Activated T-cell treated with anti-CD3 and anti-CD28 coated beads, Interleukin-2, amount 50 U/mL, for 24 hours (primary cell): ENCODE measurements around the gene MRPL4.
A peak's percentile ranks its signal among the peaks of the same experiment; 100 is the strongest.
"Not testable (repeated sequence)": the region's sequence is repeated elsewhere in the genome, so short reads cannot be mapped to it uniquely, and the experiment has no call there.

Source experiments
- DNase-seq: peaks from one replicate; pipeline ENCODE4 v3.0.0-alpha.2; 2020
- H3K27ac Mint-ChIP-seq: 2 replicates; pipeline ENCODE4 v1.8.0; 2020; ENCODE audit warnings: mild to moderate bottlenecking, mixed read lengths
- H3K27me3 Mint-ChIP-seq: 2 replicates; pipeline ENCODE4 v1.8.0; 2020; ENCODE audit warnings: mixed read lengths
- H3K36me3 Mint-ChIP-seq: 2 replicates; pipeline ENCODE4 v1.8.0; 2020; ENCODE audit warnings: low read depth, mixed read lengths
- H3K4me1 Mint-ChIP-seq: 2 replicates; pipeline ENCODE4 v1.8.0; 2020; ENCODE audit warnings: low read depth, mixed read lengths
- H3K4me3 Mint-ChIP-seq: 2 replicates; pipeline ENCODE4 v1.8.0; 2020; ENCODE audit warnings: mild to moderate bottlenecking, moderate library complexity, mixed read lengths
- H3K9me3 Mint-ChIP-seq: 2 replicates; pipeline ENCODE4 v1.8.0; 2020; ENCODE audit warnings: mixed read lengths

Gene MRPL4

GRCh38 chr19:10224337-10224736 is 27.7 kb upstream of the MRPL4 start:
- Mint-ChIP-seq H3K27ac (no peak overlapping the region), H3K27me3 (no peaks in the 10 kb centered on the region), H3K36me3 (peaks cover 12% of the 10 kb centered on the region), H3K4me1 (peaks cover 10% of the 10 kb centered on the region), H3K9me3 (no peaks in the 10 kb centered on the region), H3K4me3 (no peak overlapping the region)
- DNase-seq = no peak

GRCh38 chr19:10226021-10226375 is 26.0 kb upstream of the MRPL4 start:
- H3K27ac Mint-ChIP-seq = peak overlapping the region; percentile 42
- no peaks in the 10 kb centered on the region for H3K27me3 Mint-ChIP-seq
- peaks cover 11% of the 10 kb centered on the region for H3K4me1 Mint-ChIP-seq
- peaks cover 12% of the 10 kb centered on the region for H3K36me3 Mint-ChIP-seq
- no peak overlapping the region for H3K4me3 Mint-ChIP-seq
- H3K9me3 Mint-ChIP-seq = no peaks in the 10 kb centered on the region
- no peak for DNase-seq

DNA sequence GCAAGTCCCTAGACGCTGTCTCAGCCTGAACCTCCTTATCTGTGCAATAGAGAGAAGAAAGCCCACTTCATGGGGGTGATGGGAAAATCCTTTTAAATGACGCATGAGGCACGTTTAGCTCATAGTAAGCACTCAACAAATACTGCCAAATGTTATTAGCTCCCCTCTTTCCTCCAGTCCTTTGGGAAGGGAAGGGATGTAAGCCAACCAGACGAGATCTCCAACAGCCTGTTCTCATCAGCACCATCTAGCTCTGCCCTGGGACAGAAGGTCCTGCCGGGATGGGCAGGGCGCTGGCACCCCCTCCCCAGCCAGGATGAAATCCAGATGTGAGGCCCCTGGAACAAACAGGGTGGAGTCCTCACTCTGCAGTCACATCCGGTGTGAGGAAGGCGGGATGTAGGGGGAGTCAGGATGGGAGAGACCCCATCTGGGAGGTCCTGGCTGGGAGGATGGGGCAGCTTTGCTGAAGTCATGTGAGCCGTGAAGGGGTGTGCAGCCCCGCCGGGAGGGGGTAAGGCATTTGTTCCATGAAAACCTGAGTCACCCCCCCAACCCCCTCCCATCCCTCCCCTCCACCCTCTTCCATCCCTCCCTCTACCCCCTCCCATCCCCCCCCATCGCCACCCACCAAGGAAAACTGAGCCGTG is 25.5 kb upstream of the MRPL4 start:
- peaks cover 12% of the 10 kb centered on the region for H3K4me1 Mint-ChIP-seq
- H3K27me3 Mint-ChIP-seq = no peaks in the 10 kb centered on the region
- H3K4me3 Mint-ChIP-seq = no peak overlapping the region
- no peaks in the 10 kb centered on the region for H3K9me3 Mint-ChIP-seq
- DNase-seq = no peak
- H3K36me3 Mint-ChIP-seq = peaks cover 12% of the 10 kb centered on the region
- H3K27ac Mint-ChIP-seq = no peak overlapping the region

DNA sequence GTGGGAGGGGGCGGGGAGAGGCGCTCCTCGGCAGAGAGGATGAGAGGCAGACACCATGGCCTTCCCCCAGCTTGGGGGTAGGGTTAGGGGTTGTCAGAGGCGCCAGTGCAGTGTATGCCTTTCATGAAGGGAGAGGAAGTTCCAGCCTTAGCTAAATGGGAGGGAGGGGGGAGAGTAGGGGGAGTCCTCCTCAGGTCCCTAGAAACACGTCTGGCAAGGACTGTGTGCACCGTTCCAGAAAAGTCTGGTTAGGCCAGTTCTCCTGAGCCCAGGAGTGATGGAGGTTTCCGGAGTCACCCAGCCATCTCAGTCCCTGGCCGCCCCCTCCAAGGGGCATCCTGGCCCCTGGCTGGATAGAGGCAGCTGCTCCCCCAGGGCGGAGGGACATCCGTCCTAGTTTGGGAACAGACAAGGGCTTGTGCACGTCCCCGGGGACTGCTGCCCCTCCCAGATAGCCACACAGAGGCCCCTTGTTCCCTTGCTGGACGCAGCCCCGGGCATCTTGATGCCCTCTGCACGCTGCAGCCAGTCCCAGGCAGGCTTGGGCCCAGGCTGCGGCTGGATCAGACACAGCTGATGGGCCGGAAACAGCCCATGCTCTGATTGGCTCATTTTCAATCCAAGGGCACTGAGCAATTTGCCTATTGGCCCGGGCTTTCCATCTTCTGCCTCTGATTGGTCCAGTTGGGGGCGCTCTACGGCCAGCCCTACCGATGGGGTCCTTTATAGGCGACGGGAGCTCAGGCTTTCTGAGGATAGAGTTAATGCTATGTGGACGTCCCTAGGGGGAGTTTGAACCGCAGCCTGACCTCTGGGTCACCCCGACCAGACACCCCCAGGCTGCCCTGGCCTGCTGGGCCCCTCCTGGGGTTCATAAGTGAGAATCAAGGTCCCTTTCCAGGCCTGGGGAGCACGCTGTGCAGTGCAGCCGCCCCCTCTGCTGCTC is 24.7 kb upstream of the MRPL4 start:
- no peaks in the 10 kb centered on the region for H3K27me3 Mint-ChIP-seq
- H3K9me3 Mint-ChIP-seq = no peaks in the 10 kb centered on the region
- no peak for DNase-seq
- peaks cover 12% of the 10 kb centered on the region for H3K36me3 Mint-ChIP-seq
- H3K4me1 Mint-ChIP-seq = peaks cover 14% of the 10 kb centered on the region
- no peak overlapping the region for H3K27ac Mint-ChIP-seq
- no peak overlapping the region for H3K4me3 Mint-ChIP-seq

GRCh38 chr19:10228393-10228792 is 23.6 kb upstream of the MRPL4 start:
- no peak for DNase-seq
- Mint-ChIP-seq H3K27ac (no peak overlapping the region), H3K4me3 (no peak overlapping the region), H3K4me1 (peaks cover 14% of the 10 kb centered on the region), H3K27me3 (no peaks in the 10 kb centered on the region), H3K36me3 (peaks cover 8% of the 10 kb centered on the region), H3K9me3 (no peaks in the 10 kb centered on the region)

- Mint-ChIP-seq H3K27ac (peak overlapping the region; percentile 37), H3K9me3 (no peaks in the 10 kb centered on the region)
Measured at GRCh38 chr19:10228920-10229319, 23.1 kb upstream of the MRPL4 start.

DNA sequence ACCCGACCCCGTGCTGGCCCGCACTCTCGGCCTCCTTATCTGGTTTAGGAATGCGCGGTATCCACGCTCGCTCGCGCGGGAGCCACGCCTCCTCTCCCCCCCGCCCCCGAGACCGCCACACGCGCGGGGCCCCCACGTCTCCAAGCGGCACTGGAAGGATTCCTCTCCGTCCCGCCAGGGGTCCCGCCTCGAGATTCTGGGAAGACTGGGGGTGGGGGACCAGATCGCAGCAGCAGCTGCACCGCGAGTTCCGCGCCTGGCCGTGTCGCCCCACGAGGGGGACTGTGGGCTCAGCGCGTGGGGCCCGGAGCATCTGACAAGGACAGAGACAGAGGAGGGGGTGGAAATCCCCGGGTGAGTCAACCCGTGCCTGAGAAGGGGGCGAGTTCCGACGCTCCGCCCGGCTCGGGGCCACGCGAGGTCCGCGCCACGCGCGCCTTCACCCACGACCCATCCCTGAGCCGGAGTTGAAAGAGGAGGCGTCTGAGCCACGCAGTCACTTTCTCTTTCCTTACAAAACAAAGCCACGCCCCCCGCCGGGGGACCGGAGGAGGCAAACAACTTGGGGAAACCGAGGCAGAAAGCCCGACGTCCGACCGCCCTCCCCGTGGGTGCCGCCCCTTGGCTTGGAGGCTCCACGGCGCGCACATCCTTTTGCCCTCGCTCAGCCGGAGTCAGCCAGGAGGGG is 21.7 kb upstream of the MRPL4 start:
- peak overlapping the region; percentile 85 for H3K4me3 Mint-ChIP-seq
- peak overlapping the region; percentile 84 for H3K27ac Mint-ChIP-seq
- no peaks in the 10 kb centered on the region for H3K9me3 Mint-ChIP-seq
- peaks cover 18% of the 10 kb centered on the region for H3K4me1 Mint-ChIP-seq
- no peaks in the 10 kb centered on the region for H3K27me3 Mint-ChIP-seq
- H3K36me3 Mint-ChIP-seq = no peaks in the 10 kb centered on the region
- peak; percentile 74 for DNase-seq

More at GRCh38 chr19:10228920-10229319, 23.1 kb upstream of the MRPL4 start:
- H3K36me3 Mint-ChIP-seq = peaks cover 5% of the 10 kb centered on the region
- peak; percentile 47 for DNase-seq
- peaks cover 14% of the 10 kb centered on the region for H3K4me1 Mint-ChIP-seq
- peak overlapping the region; percentile 31 for H3K4me3 Mint-ChIP-seq
- H3K27me3 Mint-ChIP-seq = no peaks in the 10 kb centered on the region

DNA sequence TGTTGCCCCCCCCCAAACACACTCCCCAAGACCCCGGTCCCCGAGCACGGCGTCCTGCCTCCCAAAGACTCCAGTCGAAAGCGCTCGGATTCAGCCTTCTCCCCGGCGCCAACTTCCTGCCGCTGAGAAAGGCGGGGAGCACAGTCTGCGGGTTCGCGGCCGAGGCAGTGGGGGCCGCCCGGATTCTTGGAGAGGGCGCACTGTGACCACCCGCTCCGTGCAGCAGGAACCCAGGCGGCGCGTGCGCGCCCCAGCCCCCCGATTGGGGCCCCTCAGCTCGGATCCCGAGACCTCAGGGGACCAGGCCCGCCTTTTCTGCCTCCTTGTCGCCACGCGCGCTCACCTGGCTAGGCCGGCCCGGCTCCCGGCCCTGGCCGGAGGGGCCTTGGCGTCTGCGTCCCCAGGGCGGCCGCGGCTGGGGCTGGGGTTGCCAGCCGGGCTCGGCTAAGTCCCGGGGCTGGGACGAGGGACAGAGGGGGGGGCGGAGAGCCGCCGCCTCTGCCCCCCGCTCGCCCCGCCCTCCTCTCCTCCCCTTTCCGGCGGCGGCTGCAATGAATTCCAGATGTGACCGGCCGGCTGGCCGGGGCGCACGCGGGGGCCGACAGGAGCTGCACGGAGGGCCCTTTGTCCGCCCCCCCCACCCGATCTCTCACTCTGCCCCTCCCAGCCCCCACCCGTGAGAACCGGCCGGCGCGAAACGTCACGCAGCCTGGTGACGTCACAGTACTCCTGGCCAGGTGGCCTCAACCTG is 21.0 kb upstream of the MRPL4 start, which contains the start of gene S1PR2:
S1PR2 (minus strand) TSS at position 471 of the 751 bp plus-strand sequence. CDS start 6,426 bp downstream, outside the sequence.
- Mint-ChIP-seq H3K4me1 (peaks cover 24% of the 10 kb centered on the region), H3K4me3 (peak within 1 kb of the TSS; percentile 85), H3K9me3 (no peaks in the 10 kb centered on the region), H3K27ac (peak within 1 kb of the TSS; percentile 84), H3K27me3 (no peaks in the 10 kb centered on the region), H3K36me3 (no peaks in the 10 kb centered on the region)
- peak; percentile 84 for DNase-seq

DNA sequence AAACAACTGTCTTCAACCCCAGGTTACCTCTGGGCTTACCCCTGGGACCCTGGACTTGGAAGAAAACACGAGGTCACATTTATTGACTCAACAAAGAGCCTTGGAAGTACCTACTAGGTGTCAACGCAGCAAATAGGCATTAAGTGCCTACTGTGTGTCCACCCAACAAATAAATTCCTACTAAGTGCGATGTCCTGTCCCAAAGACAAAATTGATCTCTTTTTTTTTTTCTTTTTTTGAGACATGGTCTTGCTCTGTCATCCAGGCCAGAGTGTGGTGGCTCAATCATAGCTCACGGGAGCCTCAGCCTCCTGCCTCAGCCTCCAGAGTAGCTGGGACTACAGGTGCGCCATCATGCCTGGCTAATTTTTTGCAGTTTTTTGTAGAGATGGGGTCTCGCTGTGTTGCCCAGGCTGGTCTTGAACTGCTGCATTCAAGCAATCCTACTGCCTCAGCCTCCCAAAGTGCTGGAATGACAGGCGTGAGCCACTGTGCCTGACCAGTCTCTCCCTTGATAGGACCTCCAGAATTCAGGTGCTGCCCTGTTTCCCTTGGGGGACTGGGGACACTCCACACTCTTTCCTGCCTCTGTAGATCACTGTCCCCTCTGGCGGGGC is 20.3 kb upstream of the MRPL4 start:
- no peak for DNase-seq
- peak overlapping the region; percentile 85 for H3K4me3 Mint-ChIP-seq
- H3K27ac Mint-ChIP-seq = peak overlapping the region; percentile 2
- H3K36me3 Mint-ChIP-seq = no peaks in the 10 kb centered on the region
- no peaks in the 10 kb centered on the region for H3K27me3 Mint-ChIP-seq
- no peaks in the 10 kb centered on the region for H3K9me3 Mint-ChIP-seq
- peaks cover 30% of the 10 kb centered on the region for H3K4me1 Mint-ChIP-seq

- no peak overlapping the region for H3K27ac Mint-ChIP-seq
Measured at GRCh38 chr19:10233946-10234345, 18.1 kb upstream of the MRPL4 start.

DNA sequence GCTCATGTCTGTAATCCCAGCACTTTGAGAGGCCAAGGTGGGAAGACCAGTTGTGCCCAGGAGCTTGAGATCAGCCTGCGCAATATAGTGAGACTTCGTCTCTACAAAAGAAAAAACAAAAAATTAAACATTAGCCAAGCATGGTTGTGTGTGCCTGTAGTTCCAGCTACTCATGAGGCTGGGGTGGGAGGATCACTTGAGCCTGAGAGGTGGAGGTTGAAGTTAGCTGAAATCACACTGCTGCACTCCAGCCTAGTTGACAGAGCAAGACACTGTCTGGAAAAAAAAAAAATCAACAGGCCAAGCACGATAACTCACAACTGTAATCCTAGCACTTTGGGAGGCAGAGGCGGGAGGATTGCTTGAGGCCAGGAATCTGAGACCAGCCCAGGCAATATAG is 17.0 kb upstream of the MRPL4 start:
- H3K36me3 Mint-ChIP-seq = no peaks in the 10 kb centered on the region
- DNase-seq = no peak
- H3K9me3 Mint-ChIP-seq = no peaks in the 10 kb centered on the region
- peak overlapping the region; percentile 44 for H3K27ac Mint-ChIP-seq
- no peaks in the 10 kb centered on the region for H3K27me3 Mint-ChIP-seq
- peaks cover 29% of the 10 kb centered on the region for H3K4me1 Mint-ChIP-seq
- no peak overlapping the region for H3K4me3 Mint-ChIP-seq

More at GRCh38 chr19:10233946-10234345, 18.1 kb upstream of the MRPL4 start:
- peaks cover 36% of the 10 kb centered on the region for H3K4me1 Mint-ChIP-seq
- H3K4me3 Mint-ChIP-seq = no peak overlapping the region
- DNase-seq = no peak
- H3K36me3 Mint-ChIP-seq = no peaks in the 10 kb centered on the region
- H3K9me3 Mint-ChIP-seq = no peaks in the 10 kb centered on the region
- H3K27me3 Mint-ChIP-seq = no peaks in the 10 kb centered on the region

DNA sequence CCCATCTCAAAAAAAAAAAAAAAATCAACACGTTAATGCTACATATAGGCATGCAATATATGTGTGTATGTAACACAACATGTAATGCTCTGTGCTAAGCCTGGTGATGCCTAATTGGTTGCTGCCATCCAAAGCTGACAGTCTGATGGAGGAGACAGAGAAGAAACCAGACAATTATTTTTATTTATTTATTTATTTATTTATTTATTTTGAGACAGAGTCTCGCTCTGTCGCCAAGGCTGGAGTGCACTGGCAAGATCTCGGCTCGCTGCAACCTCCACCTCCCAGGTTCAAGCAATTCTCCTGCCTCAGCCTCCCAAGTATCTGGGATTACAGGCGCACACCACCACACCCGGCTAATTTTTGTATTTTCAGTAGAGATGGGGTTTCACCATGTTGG is 16.6 kb upstream of the MRPL4 start:
- H3K4me1 Mint-ChIP-seq = peaks cover 29% of the 10 kb centered on the region
- H3K9me3 Mint-ChIP-seq, H3K4me3 Mint-ChIP-seq, DNase-seq, H3K27me3 Mint-ChIP-seq, H3K36me3 Mint-ChIP-seq: not testable (repeated sequence)
- peak overlapping the region; percentile 44 for H3K27ac Mint-ChIP-seq

DNA sequence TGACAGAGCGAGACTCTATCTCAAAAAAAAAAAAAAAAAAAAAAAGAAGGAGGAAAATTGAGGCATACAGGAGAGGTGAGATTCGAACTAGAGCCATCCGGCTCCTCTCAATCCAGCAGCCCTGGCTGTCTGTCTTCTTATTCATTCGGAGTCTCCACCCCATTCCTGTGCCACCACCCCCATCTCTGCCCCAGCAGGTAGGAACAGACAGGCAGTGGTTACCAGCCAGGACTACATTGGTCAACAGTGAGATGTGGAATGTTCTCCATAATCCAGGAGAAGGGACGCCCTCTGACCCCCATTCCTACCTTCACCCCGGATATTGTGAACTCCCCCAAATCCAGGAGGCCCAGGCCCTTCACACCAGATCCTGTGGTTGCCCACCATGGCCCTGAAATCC is 14.3 kb upstream of the MRPL4 start:
- H3K36me3 Mint-ChIP-seq = no peaks in the 10 kb centered on the region
- no peaks in the 10 kb centered on the region for H3K27me3 Mint-ChIP-seq
- H3K27ac Mint-ChIP-seq = no peak overlapping the region
- H3K4me3 Mint-ChIP-seq = no peak overlapping the region
- H3K4me1 Mint-ChIP-seq = peaks cover 23% of the 10 kb centered on the region
- DNase-seq = no peak
- no peaks in the 10 kb centered on the region for H3K9me3 Mint-ChIP-seq
